GM12875 (cell line): ENCODE results near the gene GJA10.

Source experiments
- H3K4me3 ChIP-seq: one replicate; pipeline ENCODE4 v1.5.1; 2011; ENCODE audit warnings: low read depth, low read length, control low read depth
- TF ChIP-seq, protein P1 (sequence below): IDR thresholded peaks from 2 replicates; pipeline ENCODE4 v1.5.1; 2011; ENCODE audit warnings: low read depth, mild to moderate bottlenecking, control low read depth, inconsistent platforms, low read length, moderate library complexity, borderline replicate concordance; ENCODE audit not compliant: insufficient read depth

The GJA10 gene

DNA sequence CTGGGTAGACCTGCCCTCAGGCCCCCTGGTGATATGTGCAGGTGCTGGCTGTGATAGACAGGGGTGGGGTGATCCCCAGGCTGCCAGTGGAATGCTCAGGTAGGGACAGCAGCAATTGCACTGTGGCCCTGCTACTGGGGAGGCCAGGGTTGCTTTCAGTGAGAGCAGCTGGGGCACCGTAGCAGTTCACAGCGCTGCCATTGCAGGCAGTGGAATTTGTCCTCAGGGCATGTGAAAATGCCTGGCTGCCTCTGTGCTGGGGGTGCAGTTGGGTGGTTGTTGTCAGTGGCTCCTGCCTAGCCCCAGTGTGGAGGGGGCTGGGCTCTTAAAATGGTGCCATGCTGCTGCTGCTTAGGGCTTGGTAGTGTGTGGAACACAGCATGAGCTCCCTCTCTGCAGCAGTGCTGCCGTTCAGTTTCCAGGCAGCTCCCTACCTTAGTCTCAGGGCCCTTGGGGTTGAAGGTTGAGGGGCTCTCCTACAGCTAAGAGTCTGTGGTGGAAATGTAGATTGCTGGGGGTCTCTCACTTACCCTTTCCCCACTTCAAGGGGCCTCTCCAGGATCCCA is 23.6 kb downstream of the GJA10 start:
- no peak overlapping the region for H3K4me3 ChIP-seq
- TF ChIP-seq, protein P1, sequence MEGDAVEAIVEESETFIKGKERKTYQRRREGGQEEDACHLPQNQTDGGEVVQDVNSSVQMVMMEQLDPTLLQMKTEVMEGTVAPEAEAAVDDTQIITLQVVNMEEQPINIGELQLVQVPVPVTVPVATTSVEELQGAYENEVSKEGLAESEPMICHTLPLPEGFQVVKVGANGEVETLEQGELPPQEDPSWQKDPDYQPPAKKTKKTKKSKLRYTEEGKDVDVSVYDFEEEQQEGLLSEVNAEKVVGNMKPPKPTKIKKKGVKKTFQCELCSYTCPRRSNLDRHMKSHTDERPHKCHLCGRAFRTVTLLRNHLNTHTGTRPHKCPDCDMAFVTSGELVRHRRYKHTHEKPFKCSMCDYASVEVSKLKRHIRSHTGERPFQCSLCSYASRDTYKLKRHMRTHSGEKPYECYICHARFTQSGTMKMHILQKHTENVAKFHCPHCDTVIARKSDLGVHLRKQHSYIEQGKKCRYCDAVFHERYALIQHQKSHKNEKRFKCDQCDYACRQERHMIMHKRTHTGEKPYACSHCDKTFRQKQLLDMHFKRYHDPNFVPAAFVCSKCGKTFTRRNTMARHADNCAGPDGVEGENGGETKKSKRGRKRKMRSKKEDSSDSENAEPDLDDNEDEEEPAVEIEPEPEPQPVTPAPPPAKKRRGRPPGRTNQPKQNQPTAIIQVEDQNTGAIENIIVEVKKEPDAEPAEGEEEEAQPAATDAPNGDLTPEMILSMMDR, result no peak

DNA sequence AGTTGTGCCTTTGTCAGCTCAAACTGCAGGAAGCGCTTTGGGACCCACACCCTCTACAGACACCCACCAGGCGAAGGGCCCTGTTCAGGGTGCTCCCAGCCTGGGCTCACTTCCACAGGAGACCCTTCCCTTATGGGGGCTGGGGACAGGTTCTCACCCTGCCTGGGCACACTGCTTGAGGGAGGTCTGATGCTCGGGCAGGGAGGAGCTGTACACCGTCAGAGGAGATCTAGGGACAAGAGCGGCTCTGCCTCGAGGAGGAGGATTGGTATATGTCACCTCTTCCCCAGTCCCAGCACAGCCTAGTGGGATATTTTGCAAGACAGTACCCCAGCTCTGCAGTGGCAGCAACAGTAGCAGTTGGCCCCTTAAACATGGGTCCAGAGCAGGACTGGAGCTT is 26.9 kb downstream of the GJA10 start:
- H3K4me3 ChIP-seq, result no peak overlapping the region
- TF ChIP-seq, protein P1, result no peak

DNA sequence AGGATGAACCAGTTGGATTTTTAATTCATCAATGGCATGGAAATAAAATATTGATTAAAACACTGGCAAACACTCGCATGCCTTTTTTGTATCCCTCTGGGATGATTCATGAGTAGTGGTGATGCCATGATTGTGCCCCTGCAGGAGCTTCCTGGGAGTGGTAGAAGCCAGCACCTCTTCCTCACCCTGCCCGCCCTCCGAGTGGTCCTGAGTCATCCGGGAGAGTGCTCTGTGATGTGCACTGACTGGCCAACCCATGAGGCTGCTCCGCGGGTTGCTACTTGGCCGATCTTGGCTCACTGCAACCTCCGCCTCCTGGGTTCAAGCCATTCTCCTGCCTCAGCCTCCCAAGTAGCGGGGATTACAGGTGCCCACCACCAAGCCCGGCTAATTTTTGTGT is 27.4 kb downstream of the GJA10 start:
- no peak overlapping the region for H3K4me3 ChIP-seq
- TF ChIP-seq, protein P1, result no peak

DNA sequence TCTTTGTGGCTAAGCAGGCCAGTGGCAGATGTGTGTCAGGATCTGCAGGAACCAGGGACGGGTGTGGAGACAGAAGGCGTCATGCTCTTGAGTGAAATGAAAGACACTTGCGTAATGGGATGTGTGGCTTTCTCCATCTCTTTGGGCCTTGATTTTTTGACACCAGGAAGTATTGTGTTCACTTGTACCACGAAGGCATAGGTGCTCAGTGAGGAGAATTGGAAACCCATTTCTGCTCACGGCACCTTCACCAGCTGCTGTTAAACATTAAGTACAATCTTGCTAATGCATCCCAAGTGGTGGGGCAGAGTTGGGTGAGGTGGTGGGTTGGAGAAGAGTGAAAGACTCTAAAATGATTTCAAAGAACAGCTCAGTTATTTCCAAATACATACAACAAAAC is 30.0 kb downstream of the GJA10 start:
- TF ChIP-seq, protein P1, result no peak
- no peak overlapping the region for H3K4me3 ChIP-seq

DNA sequence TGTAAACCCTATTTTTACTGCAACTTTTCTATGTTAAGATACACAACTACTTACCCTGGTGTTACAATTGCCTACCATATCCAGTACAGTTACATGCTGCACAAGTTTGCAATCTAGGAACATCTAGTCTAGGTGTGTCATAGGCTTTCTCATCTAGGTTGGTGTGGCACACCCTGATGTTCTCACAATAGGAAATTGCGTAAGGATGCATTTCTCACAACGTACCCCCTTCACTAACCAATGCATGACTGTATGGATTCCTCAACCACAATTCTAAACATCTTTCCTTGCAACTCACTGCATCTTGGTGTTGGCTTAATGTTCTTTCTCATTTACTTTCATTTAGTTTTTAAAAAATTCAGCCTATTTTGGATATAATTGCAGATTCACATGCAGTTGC is 31.6 kb downstream of the GJA10 start:
- TF ChIP-seq, protein P1, result no peak

DNA sequence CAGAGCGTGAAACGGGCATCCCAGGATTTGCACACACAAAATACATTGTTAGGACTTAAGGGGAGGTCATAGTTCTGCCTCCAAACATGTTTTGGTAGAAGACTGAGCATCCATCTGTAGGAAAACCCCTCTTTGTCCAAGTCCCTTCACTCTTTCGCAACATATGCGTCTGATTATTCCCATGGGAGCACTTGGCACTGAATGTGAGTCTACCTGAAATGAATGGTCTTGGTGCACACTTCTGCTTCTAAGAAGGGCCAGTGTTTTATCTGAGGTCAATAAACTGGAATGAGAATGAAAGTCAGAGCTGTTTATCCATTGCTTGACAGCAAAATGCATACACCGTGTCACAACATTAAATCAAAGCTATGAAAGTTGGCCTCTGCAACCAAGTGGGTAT is 33.0 kb downstream of the GJA10 start:
- TF ChIP-seq, protein P1, result no peak
- H3K4me3 ChIP-seq, result no peak overlapping the region

More for the DNA sequence above, 31.6 kb downstream of the GJA10 start:
- no peak overlapping the region for H3K4me3 ChIP-seq

DNA sequence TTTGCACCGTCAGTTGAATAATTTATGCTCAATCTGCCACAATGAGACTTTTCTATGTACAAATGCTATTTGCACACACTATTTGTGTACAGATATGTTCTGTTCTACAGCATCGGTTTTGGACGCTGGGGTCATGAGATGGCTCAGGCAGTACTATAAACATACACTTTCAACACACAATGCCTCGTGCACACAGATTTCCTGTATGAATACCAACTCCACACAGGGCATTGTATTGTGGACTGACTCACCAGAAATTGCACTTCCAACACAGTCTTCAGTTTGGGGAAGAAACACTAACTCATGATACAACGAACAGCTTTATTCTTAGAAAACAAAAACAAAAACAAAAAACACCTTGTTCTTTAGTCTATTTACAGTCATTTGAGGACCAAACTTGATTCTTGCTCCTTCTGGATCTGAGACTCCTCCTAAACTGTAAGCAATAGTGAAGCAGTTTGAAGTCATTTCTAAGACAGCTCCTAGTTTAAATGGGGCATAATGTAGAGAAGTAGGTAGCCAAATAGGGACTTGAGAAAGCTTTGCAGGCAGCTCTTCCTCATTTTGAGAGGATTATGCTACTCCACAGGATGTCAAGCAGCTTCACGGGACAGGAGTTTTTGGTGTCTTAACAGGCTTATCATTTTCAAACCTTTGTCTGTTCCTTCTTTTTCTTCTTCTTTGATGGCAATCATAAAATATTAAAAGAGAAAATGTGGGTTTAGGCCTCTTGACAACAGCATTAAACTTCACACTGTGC is 33.7 kb downstream of the GJA10 start:
- TF ChIP-seq, protein P1, result no peak
- H3K4me3 ChIP-seq, result no peak overlapping the region
